ENCODE results near the gene RPA3.

- TF ChIP-seq, protein P1, sequence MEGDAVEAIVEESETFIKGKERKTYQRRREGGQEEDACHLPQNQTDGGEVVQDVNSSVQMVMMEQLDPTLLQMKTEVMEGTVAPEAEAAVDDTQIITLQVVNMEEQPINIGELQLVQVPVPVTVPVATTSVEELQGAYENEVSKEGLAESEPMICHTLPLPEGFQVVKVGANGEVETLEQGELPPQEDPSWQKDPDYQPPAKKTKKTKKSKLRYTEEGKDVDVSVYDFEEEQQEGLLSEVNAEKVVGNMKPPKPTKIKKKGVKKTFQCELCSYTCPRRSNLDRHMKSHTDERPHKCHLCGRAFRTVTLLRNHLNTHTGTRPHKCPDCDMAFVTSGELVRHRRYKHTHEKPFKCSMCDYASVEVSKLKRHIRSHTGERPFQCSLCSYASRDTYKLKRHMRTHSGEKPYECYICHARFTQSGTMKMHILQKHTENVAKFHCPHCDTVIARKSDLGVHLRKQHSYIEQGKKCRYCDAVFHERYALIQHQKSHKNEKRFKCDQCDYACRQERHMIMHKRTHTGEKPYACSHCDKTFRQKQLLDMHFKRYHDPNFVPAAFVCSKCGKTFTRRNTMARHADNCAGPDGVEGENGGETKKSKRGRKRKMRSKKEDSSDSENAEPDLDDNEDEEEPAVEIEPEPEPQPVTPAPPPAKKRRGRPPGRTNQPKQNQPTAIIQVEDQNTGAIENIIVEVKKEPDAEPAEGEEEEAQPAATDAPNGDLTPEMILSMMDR (IDR thresholded peaks at IDR 0.05) = no peak
- no peak for TF ChIP-seq POLR2A (IDR thresholded peaks at IDR 0.05)
- TF ChIP-seq POLR2AphosphoS5 (IDR thresholded peaks at IDR 0.05) = no peak
These were observed 47.0 kb downstream of the RPA3 start for GRCh38 chr7:7671361-7671760.

Measured in gastroesophageal sphincter (tissue), 3 donors.